Liver (tissue), 9 donors: ENCODE data around the gene COL15A1. TPM values are rescaled to one million over a fixed set of nuclear protein-coding genes. Genes with fewer than 3 reads are reported as not detected.

Experiments used
- DNase-seq: peaks from one replicate; pipeline ENCODE4 v3.0.0-alpha.2; 2017; ENCODE audit warnings: low spot score
- H3K27ac ChIP-seq, 2 donors: one replicate each; pipeline ENCODE4 v1.7.0; 2013; ENCODE audit warnings: inconsistent platforms in 2 of 2, low read length in 2 of 2, control low read depth in 1 of 2, low read depth in 1 of 2, mild to moderate bottlenecking in 1 of 2
- H3K27me3 ChIP-seq, 4 donors: one replicate each; pipeline versions ENCODE4 v1.6.1 to v1.7.0; 2013; ENCODE audit warnings: low read length in 3 of 4, inconsistent platforms in 1 of 4, mild to moderate bottlenecking in 1 of 4, moderate library complexity in 1 of 4; ENCODE audit not compliant: control insufficient read depth in 4 of 4, insufficient read depth in 4 of 4
- H3K36me3 ChIP-seq, 4 donors: one replicate each; pipeline versions ENCODE4 v1.6.1 to v1.7.0; 2013; ENCODE audit warnings: low read length in 3 of 4, mild to moderate bottlenecking in 3 of 4, low read depth in 1 of 4, moderate library complexity in 1 of 4; ENCODE audit not compliant: control insufficient read depth in 4 of 4, insufficient read depth in 3 of 4
- H3K4me1 ChIP-seq, 4 donors: one replicate each; pipeline versions ENCODE4 v1.6.1 to v1.7.0; 2013; ENCODE audit warnings: low read length in 3 of 4, mild to moderate bottlenecking in 3 of 4, moderate library complexity in 1 of 4; ENCODE audit not compliant: control insufficient read depth in 4 of 4, insufficient read depth in 4 of 4
- H3K4me3 ChIP-seq, 3 donors: one replicate each; pipeline versions ENCODE4 v1.6.1 to v1.7.0; 2013; ENCODE audit warnings: low read length in 3 of 3, control low read depth in 1 of 3, low read depth in 1 of 3, mild to moderate bottlenecking in 1 of 3
- H3K9ac ChIP-seq, 2 donors: one replicate each; pipeline ENCODE4 v1.7.0; 2013; ENCODE audit warnings: low read length in 2 of 2, mild to moderate bottlenecking in 2 of 2, moderate library complexity in 2 of 2, control low read depth in 1 of 2, low read depth in 1 of 2
- H3K9me3 ChIP-seq, 4 donors: one replicate each; pipeline versions ENCODE4 v1.6.1 to v1.7.0; 2013; ENCODE audit warnings: low read length in 3 of 4; ENCODE audit not compliant: control insufficient read depth in 4 of 4
- ATF3 ChIP-seq: IDR thresholded peaks from 2 replicates; pipeline ENCODE4 v1.6.1; 2016; ENCODE audit warnings: antibody characterized with exemption
- CTCF ChIP-seq: fragments of 150-350 bp; IDR thresholded peaks from 2 replicates; pipeline ENCODE4 v1.5.1; 2017; ENCODE audit warnings: improper control_type of control experiment, low read depth, low read length; ENCODE audit not compliant: missing input control
- EGR1 ChIP-seq, 2 donors: IDR thresholded peaks; 2 replicates each; pipeline ENCODE4 v1.6.1; 2016 to 2018; ENCODE audit warnings: antibody characterized with exemption in 2 of 2, low read depth in 2 of 2
- FOXA1 ChIP-seq: IDR thresholded peaks from 2 replicates; pipeline ENCODE4 v1.6.1; 2016; ENCODE audit warnings: antibody characterized with exemption
- FOXA2 ChIP-seq: IDR thresholded peaks from 2 replicates; pipeline ENCODE4 v1.6.1; 2016; ENCODE audit warnings: antibody characterized with exemption
- GABPA ChIP-seq, 2 donors: IDR thresholded peaks in 1 of 2; conservative IDR thresholded peaks in 1 of 2; 2 replicates each; pipeline ENCODE4 v1.6.1; 2016; ENCODE audit warnings: antibody characterized with exemption in 2 of 2, mild to moderate bottlenecking in 1 of 2, moderate library complexity in 1 of 2
- HNF4A ChIP-seq, 2 donors: conservative IDR thresholded peaks; 2 replicates each; pipeline ENCODE4 v1.6.1; 2016; ENCODE audit warnings: antibody characterized with exemption in 2 of 2, mild to moderate bottlenecking in 2 of 2
- HNF4G ChIP-seq: IDR thresholded peaks from 2 replicates; pipeline ENCODE4 v1.6.1; 2016; ENCODE audit warnings: antibody characterized with exemption
- JUND ChIP-seq, 2 donors: IDR thresholded peaks; 2 replicates each; pipeline ENCODE4 v1.6.1; 2016; ENCODE audit warnings: antibody characterized with exemption in 2 of 2
- MAX ChIP-seq: IDR thresholded peaks from 2 replicates; pipeline ENCODE4 v1.6.1; 2016; ENCODE audit warnings: antibody characterized with exemption
- RAD21 ChIP-seq, 2 donors: IDR thresholded peaks; 2 replicates each; pipeline ENCODE4 v1.6.1; 2016; ENCODE audit warnings: antibody characterized with exemption in 2 of 2, mild to moderate bottlenecking in 2 of 2
- REST ChIP-seq: IDR thresholded peaks from 2 replicates; pipeline ENCODE4 v1.6.1; 2016; ENCODE audit warnings: antibody characterized with exemption, mild to moderate bottlenecking
- RXRA ChIP-seq, 2 donors: IDR thresholded peaks; 2 replicates each; pipeline ENCODE4 v1.6.1; 2017 to 2018; ENCODE audit warnings: antibody characterized with exemption in 2 of 2, mild to moderate bottlenecking in 1 of 2
- SP1 ChIP-seq: IDR thresholded peaks from 2 replicates; pipeline ENCODE4 v1.6.1; 2018; ENCODE audit warnings: antibody characterized with exemption, mild to moderate bottlenecking
- TAF1 ChIP-seq: conservative IDR thresholded peaks from 2 replicates; pipeline ENCODE4 v1.6.1; 2016; ENCODE audit warnings: antibody characterized with exemption, mild to moderate bottlenecking
- YY1 ChIP-seq: IDR thresholded peaks from 2 replicates; pipeline ENCODE4 v1.6.1; 2016; ENCODE audit warnings: antibody characterized with exemption, mild to moderate bottlenecking
- ZBTB33 ChIP-seq: IDR thresholded peaks from 2 replicates; pipeline ENCODE4 v1.6.1; 2016; ENCODE audit warnings: antibody characterized with exemption
- WGBS: extraction: QIAGEN DNeasy Blood & Tissue Kit; methylation state at CpG from one replicate; pipeline ENCODE4 v1.1.7; 2013; 5-methylcytosine and 5-hydroxymethylcytosine counted together
- polyA plus RNA-seq, 2 donors: library from polyadenylated mRNA; stranded (reverse) in 1 of 2; unstranded in 1 of 2; fragments of 200-250 nt in 1 of 2; fragments of >200 nt in 1 of 2; fragmentation: Nextera tagmentation in 1 of 2; extraction: Ambion mirVana in 1 of 2; gene quantifications; one replicate each; pipeline versions ENCODE4 v1.2.1 to v1.2.3, GENCODE V29; 2013 to 2015
- total RNA-seq, 2 donors: library from RNA; depleted of rRNA; stranded (reverse); fragments of >200 nt; gene quantifications; one replicate each; pipeline ENCODE4 v1.2.3, GENCODE V29; 2014
- donor health status: healthy.
- donor health status: healthy.
- donor health status: healthy.
- donor health status: healthy.
- donor health status: healthy.

Gene COL15A1
- total and polyA plus RNA-seq, 4 donors, result 0.10 to 0.42 (median 0.24) TPM

GRCh38 chr9:98962861-98963260 is 19.2 kb downstream of the COL15A1 start:
- TF ChIP-seq CTCF (no peak), GABPA (IDR thresholded peaks at IDR 0.05 in 1 of 2, conservative IDR thresholded peaks at IDR 0.05 in 1 of 2) (no peak), REST (no peak), RXRA (IDR thresholded peaks at IDR 0.05) (no peak), SP1 (no peak), ATF3 (no peak), HNF4A (conservative IDR thresholded peaks at IDR 0.05) (no peak), ZBTB33 (no peak), EGR1 (IDR thresholded peaks at IDR 0.05; ENCODE audit: low read depth in 2 of 2) (no peak), TAF1 (no peak), RAD21 (IDR thresholded peaks at IDR 0.05) (no peak), YY1 (no peak), FOXA1 (no peak), HNF4G (no peak), FOXA2 (no peak), MAX (no peak), JUND (IDR thresholded peaks at IDR 0.05) (no peak)
- H3K4me1 ChIP-seq, result no peaks in the 10 kb centered on the region
- H3K27me3 ChIP-seq, result peaks cover 0 to 5% (median 0%) of the 10 kb centered on the region in 4 donors
- no peak overlapping the region for H3K4me3 ChIP-seq
- no peaks in the 10 kb centered on the region for H3K9me3 ChIP-seq
- H3K36me3 ChIP-seq, result no peaks in the 10 kb centered on the region
- no peak overlapping the region for H3K9ac ChIP-seq
- WGBS, result 61% methylated on average over 5 of the region's 5 CpGs
- no peak overlapping the region for H3K27ac ChIP-seq
- DNase-seq, result no peak

GRCh38 chr9:98964201-98964600 is 20.5 kb downstream of the COL15A1 start:
- Histone ChIP-seq H3K36me3 (no peaks in the 10 kb centered on the region), H3K4me3 (no peak overlapping the region), H3K27me3 (peaks cover 0 to 5% (median 0%) of the 10 kb centered on the region in 4 donors), H3K9ac (no peak overlapping the region), H3K4me1 (no peaks in the 10 kb centered on the region), H3K9me3 (no peaks in the 10 kb centered on the region), H3K27ac (no peak overlapping the region)
- no peak for DNase-seq
- WGBS, result 75% methylated on average over 2 of the region's 2 CpGs
- TF ChIP-seq CTCF (no peak), EGR1 (IDR thresholded peaks at IDR 0.05; ENCODE audit: low read depth in 2 of 2) (no peak), ATF3 (no peak), ZBTB33 (no peak), SP1 (no peak), RAD21 (IDR thresholded peaks at IDR 0.05) (no peak), HNF4A (conservative IDR thresholded peaks at IDR 0.05) (no peak), YY1 (no peak), TAF1 (no peak), FOXA2 (no peak)
